Endometrium (tissue), 2 donors: ENCODE measurements around the gene PKIB.
A peak's percentile ranks its signal among the peaks of the same experiment; 100 is the strongest.

Source experiments
- FAIRE-seq: peaks from 2 replicates; lab custom pipeline; 2012; peaks lifted over from hg19 to GRCh38; lab: Jason Lieb, UNC
- donor health status: control.
- donor health status: control.

PKIB gene

GRCh38 chr6:122669868-122670267 is 59.7 kb downstream of the PKIB start:
- FAIRE-seq = no peak

- FAIRE-seq = no peak
Observed at GRCh38 chr6:122671251-122671650, 61.0 kb downstream of the PKIB start.

GRCh38 chr6:122673343-122673961 is 63.2 kb downstream of the PKIB start:
- no peak for FAIRE-seq

- no peak for FAIRE-seq
Observed at GRCh38 chr6:122676146-122676545, 65.9 kb downstream of the PKIB start.

GRCh38 chr6:122676688-122677087 is 66.5 kb downstream of the PKIB start:
- FAIRE-seq = no peak

- no peak for FAIRE-seq
Observed at GRCh38 chr6:122677406-122677805, 67.2 kb downstream of the PKIB start.

- FAIRE-seq = no peak
Observed at GRCh38 chr6:122678841-122679240, 68.6 kb downstream of the PKIB start.

GRCh38 chr6:122681705-122682104 is 71.5 kb downstream of the PKIB start:
- no peak for FAIRE-seq

GRCh38 chr6:122683989-122684651 is 73.9 kb downstream of the PKIB start:
- FAIRE-seq = no peak

GRCh38 chr6:122692175-122692598 is 82.0 kb downstream of the PKIB start:
- FAIRE-seq = no peak

- FAIRE-seq = no peak
Observed at GRCh38 chr6:122692807-122693580, 82.8 kb downstream of the PKIB start.

GRCh38 chr6:122694075-122694474 is 83.9 kb downstream of the PKIB start:
- FAIRE-seq = no peak

- no peak for FAIRE-seq
Observed at GRCh38 chr6:122694602-122695001, 84.4 kb downstream of the PKIB start.

- FAIRE-seq = no peak
Observed at GRCh38 chr6:122695188-122695587, 85.0 kb downstream of the PKIB start.

- peak; percentile 4 for FAIRE-seq
Observed at GRCh38 chr6:122696079-122696478, 85.9 kb downstream of the PKIB start.

- FAIRE-seq = no peak
Observed at GRCh38 chr6:122696853-122697252, 86.6 kb downstream of the PKIB start.

- FAIRE-seq = no peak
Observed at GRCh38 chr6:122697458-122697857, 87.3 kb downstream of the PKIB start.

- no peak for FAIRE-seq
Observed at GRCh38 chr6:122701666-122702065, 91.5 kb downstream of the PKIB start.

GRCh38 chr6:122702841-122703240 is 92.6 kb downstream of the PKIB start:
- FAIRE-seq = no peak

GRCh38 chr6:122704066-122704465 is 93.9 kb downstream of the PKIB start:
- no peak for FAIRE-seq

GRCh38 chr6:122709922-122710512 is 99.8 kb downstream of the PKIB start:
- FAIRE-seq = no peak

GRCh38 chr6:122710908-122711635 is 100.9 kb downstream of the PKIB start:
- FAIRE-seq = peak; percentile 60
